GM12801 (cell line): Measurements from ENCODE around the gene ENTPD1.

Experiments
- CTCF ChIP-seq: IDR thresholded peaks from one replicate; pipeline ENCODE4 v1.5.1; 2011; ENCODE audit warnings: control low read depth; ENCODE audit not compliant: insufficient read length; ENCODE audit errors: extremely low read depth

ENTPD1 gene

GRCh38 chr10:95819620-95820329 lies 63.8 kb downstream of the ENTPD1 start:
- no peak for TF ChIP-seq CTCF

GRCh38 chr10:95820363-95820762 lies 64.4 kb downstream of the ENTPD1 start:
- no peak for TF ChIP-seq CTCF

GRCh38 chr10:95821720-95822119 lies 65.8 kb downstream of the ENTPD1 start:
- TF ChIP-seq CTCF, result no peak

GRCh38 chr10:95830044-95830443 lies 74.1 kb downstream of the ENTPD1 start:
- no peak for TF ChIP-seq CTCF

GRCh38 chr10:95831076-95831475 lies 75.1 kb downstream of the ENTPD1 start:
- TF ChIP-seq CTCF, result no peak

- TF ChIP-seq CTCF, result no peak
Observed at GRCh38 chr10:95831515-95831914, 75.6 kb downstream of the ENTPD1 start.

GRCh38 chr10:95832216-95833041 lies 76.5 kb downstream of the ENTPD1 start:
- no peak for TF ChIP-seq CTCF
